ENCODE data around the gene NUFIP1. TPM values are rescaled to one million over a fixed set of nuclear protein-coding genes. Genes with fewer than 3 reads are reported as not detected.

The NUFIP1 gene
- total and polyA plus RNA-seq, 4 donors, result 0.92 to 2.0 (median 1.7) TPM

DNA sequence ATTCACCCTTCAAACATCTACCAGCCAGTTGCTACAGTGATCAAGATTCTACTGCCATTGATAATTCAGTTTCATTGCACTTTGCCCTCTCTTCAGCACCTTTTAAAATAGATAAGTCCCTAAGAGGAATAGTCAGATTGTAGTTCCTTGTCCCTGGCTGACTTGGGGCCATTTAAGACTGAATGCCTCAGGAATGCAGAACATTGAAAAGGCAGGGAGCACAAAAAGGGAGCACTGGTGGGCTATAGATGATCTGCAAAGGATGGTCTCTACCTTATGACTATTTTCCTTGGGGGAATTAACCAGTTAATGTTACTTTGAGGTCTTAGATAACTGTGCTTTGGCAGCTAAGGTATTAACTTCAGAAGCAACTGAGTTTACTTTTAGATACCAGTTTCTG, 46.9 kb upstream of the NUFIP1 start:
- no peak overlapping the region for H3K4me3 ChIP-seq (ENCODE audit: low read depth in 1 of 3, low read length in 3 of 3)
- H3K9ac ChIP-seq (ENCODE audit: low read depth in 1 of 2, low read length in 2 of 2), result no peak overlapping the region

DNA sequence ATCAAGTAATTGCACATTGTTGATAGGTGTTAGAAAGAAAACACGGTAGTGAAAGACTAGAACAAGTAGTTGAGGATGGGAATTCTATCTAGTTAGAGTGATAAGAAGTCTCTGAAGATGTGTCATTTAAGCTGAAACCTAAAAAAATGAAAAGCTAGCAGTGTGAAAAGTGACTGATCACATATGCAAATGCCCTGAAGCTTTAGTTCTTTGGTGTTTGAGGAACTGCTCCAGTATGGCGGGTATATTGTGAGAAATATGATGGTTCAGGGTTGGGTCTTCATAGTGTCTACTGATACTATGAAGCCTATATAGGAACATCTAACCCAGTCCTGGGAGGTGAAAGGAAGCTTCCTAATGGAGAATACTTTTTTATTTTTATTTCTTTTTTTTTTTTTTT, 45.1 kb upstream of the NUFIP1 start:
- TF ChIP-seq FOXA2 (IDR thresholded peaks at IDR 0.05) (no peak), YY1 (IDR thresholded peaks at IDR 0.05) (no peak)
- 97% methylated on average over 2 of the region's 2 CpGs for WGBS
- H3K4me3 ChIP-seq (ENCODE audit: low read depth in 1 of 3, low read length in 3 of 3), result no peak overlapping the region
- H3K27ac ChIP-seq (ENCODE audit: low read depth in 1 of 2, low read length in 2 of 2), result no peak overlapping the region
- H3K36me3 ChIP-seq (ENCODE audit: control insufficient read depth in 4 of 4, insufficient read depth in 3 of 4, low read depth in 1 of 4, low read length in 3 of 4), result peaks cover 0 to 9% (median 3%) of the 10 kb centered on the region in 4 donors
- no peak for DNase-seq (ENCODE audit: low spot score)
- no peaks in the 10 kb centered on the region for H3K9me3 ChIP-seq (ENCODE audit: control insufficient read depth in 4 of 4, low read length in 3 of 4)
- H3K9ac ChIP-seq (ENCODE audit: low read depth in 1 of 2, low read length in 2 of 2), result no peak overlapping the region
- H3K4me1 ChIP-seq (ENCODE audit: control insufficient read depth in 4 of 4, insufficient read depth in 4 of 4, low read length in 3 of 4), result no peaks in the 10 kb centered on the region
- H3K27me3 ChIP-seq (ENCODE audit: control insufficient read depth in 4 of 4, insufficient read depth in 4 of 4, low read length in 3 of 4), result no peaks in the 10 kb centered on the region

More for the DNA sequence above, 46.9 kb upstream of the NUFIP1 start:
- Histone ChIP-seq H3K36me3 (ENCODE audit: control insufficient read depth in 4 of 4, insufficient read depth in 3 of 4, low read depth in 1 of 4, low read length in 3 of 4) (peaks cover 0 to 9% (median 3%) of the 10 kb centered on the region in 4 donors), H3K27ac (ENCODE audit: low read depth in 1 of 2, low read length in 2 of 2) (no peak overlapping the region), H3K9me3 (ENCODE audit: control insufficient read depth in 4 of 4, low read length in 3 of 4) (no peaks in the 10 kb centered on the region), H3K27me3 (ENCODE audit: control insufficient read depth in 4 of 4, insufficient read depth in 4 of 4, low read length in 3 of 4) (no peaks in the 10 kb centered on the region), H3K4me1 (ENCODE audit: control insufficient read depth in 4 of 4, insufficient read depth in 4 of 4, low read length in 3 of 4) (no peaks in the 10 kb centered on the region)
- DNase-seq (ENCODE audit: low spot score), result no peak
- TF ChIP-seq TAF1 (conservative IDR thresholded peaks at IDR 0.05), result no peak

DNA sequence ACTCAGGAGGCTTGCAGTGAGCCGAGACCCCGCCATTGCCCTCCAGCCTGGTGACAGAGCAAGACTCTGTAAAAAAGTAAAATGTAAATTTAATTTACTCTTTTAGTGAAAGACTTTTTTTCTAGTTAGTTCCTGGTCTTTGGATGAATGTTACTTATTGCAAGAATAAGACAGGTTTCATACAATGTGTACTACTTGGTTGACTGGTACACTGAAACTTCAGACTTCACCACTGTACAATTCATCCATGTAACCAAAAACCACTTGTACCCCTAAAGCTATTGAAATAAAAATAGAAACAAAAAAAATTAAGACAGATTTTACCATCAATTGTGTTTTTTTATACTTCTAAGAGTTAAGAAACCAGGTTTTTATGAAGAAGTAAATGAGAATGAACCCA, 35.6 kb upstream of the NUFIP1 start:
- TF ChIP-seq RAD21 (IDR thresholded peaks at IDR 0.05), result no peak
- TF ChIP-seq, protein P1, sequence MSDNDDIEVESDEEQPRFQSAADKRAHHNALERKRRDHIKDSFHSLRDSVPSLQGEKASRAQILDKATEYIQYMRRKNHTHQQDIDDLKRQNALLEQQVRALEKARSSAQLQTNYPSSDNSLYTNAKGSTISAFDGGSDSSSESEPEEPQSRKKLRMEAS (IDR thresholded peaks at IDR 0.05), result no peak
- TF ChIP-seq JUND (IDR thresholded peaks at IDR 0.05), result no peak
- TF ChIP-seq, protein P2, sequence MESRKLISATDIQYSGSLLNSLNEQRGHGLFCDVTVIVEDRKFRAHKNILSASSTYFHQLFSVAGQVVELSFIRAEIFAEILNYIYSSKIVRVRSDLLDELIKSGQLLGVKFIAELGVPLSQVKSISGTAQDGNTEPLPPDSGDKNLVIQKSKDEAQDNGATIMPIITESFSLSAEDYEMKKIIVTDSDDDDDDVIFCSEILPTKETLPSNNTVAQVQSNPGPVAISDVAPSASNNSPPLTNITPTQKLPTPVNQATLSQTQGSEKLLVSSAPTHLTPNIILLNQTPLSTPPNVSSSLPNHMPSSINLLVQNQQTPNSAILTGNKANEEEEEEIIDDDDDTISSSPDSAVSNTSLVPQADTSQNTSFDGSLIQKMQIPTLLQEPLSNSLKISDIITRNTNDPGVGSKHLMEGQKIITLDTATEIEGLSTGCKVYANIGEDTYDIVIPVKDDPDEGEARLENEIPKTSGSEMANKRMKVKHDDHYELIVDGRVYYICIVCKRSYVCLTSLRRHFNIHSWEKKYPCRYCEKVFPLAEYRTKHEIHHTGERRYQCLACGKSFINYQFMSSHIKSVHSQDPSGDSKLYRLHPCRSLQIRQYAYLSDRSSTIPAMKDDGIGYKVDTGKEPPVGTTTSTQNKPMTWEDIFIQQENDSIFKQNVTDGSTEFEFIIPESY (IDR thresholded peaks at IDR 0.05), result no peak
- no peak for TF ChIP-seq FOXA1 (IDR thresholded peaks at IDR 0.05)
- TF ChIP-seq SP1 (IDR thresholded peaks at IDR 0.05), result no peak
- TF ChIP-seq, protein P3, sequence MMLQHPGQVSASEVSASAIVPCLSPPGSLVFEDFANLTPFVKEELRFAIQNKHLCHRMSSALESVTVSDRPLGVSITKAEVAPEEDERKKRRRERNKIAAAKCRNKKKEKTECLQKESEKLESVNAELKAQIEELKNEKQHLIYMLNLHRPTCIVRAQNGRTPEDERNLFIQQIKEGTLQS (IDR thresholded peaks at IDR 0.05), result no peak
- TF ChIP-seq, protein P4, sequence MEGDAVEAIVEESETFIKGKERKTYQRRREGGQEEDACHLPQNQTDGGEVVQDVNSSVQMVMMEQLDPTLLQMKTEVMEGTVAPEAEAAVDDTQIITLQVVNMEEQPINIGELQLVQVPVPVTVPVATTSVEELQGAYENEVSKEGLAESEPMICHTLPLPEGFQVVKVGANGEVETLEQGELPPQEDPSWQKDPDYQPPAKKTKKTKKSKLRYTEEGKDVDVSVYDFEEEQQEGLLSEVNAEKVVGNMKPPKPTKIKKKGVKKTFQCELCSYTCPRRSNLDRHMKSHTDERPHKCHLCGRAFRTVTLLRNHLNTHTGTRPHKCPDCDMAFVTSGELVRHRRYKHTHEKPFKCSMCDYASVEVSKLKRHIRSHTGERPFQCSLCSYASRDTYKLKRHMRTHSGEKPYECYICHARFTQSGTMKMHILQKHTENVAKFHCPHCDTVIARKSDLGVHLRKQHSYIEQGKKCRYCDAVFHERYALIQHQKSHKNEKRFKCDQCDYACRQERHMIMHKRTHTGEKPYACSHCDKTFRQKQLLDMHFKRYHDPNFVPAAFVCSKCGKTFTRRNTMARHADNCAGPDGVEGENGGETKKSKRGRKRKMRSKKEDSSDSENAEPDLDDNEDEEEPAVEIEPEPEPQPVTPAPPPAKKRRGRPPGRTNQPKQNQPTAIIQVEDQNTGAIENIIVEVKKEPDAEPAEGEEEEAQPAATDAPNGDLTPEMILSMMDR (IDR thresholded peaks at IDR 0.05; ENCODE audit: low read depth, low read length, missing input control), result no peak
- TF ChIP-seq HNF4G (IDR thresholded peaks at IDR 0.05), result no peak
- no peak for TF ChIP-seq YY1 (IDR thresholded peaks at IDR 0.05)
- no peak for TF ChIP-seq FOXA2 (IDR thresholded peaks at IDR 0.05)
- no peak for TF ChIP-seq EGR1 (IDR thresholded peaks at IDR 0.05; ENCODE audit: low read depth in 2 of 2)
- WGBS, result 98% methylated on average over 2 of the region's 2 CpGs
- H3K27ac ChIP-seq (ENCODE audit: low read depth in 1 of 2, low read length in 2 of 2), result no peak overlapping the region
- no peaks in the 10 kb centered on the region for H3K4me1 ChIP-seq (ENCODE audit: control insufficient read depth in 4 of 4, insufficient read depth in 4 of 4, low read length in 3 of 4)
- H3K27me3 ChIP-seq (ENCODE audit: control insufficient read depth in 4 of 4, insufficient read depth in 4 of 4, low read length in 3 of 4), result no peaks in the 10 kb centered on the region
- no peaks in the 10 kb centered on the region for H3K9me3 ChIP-seq (ENCODE audit: control insufficient read depth in 4 of 4, low read length in 3 of 4)
- peaks cover 5 to 43% (median 14%) of the 10 kb centered on the region in 4 donors for H3K36me3 ChIP-seq (ENCODE audit: control insufficient read depth in 4 of 4, insufficient read depth in 3 of 4, low read depth in 1 of 4, low read length in 3 of 4)
- no peak overlapping the region for H3K4me3 ChIP-seq (ENCODE audit: low read depth in 1 of 3, low read length in 3 of 3)
- no peak overlapping the region for H3K9ac ChIP-seq (ENCODE audit: low read depth in 1 of 2, low read length in 2 of 2)
- DNase-seq (ENCODE audit: low spot score), result no peak
